Thyroid gland (tissue), 4 donors: ENCODE results near the gene PITPNC1. TPM values are rescaled to one million over a fixed set of nuclear protein-coding genes. Genes with fewer than 3 reads are reported as not detected.
"Not testable (repeated sequence)": the region's sequence is repeated elsewhere in the genome, so short reads cannot be mapped to it uniquely, and the experiment has no call there.

Experiments
- DNase-seq, 2 donors: peaks; one replicate each; pipeline ENCODE4 v3.0.0-alpha.2; 2019
- H3K27ac ChIP-seq, 3 donors: fragments of 200-600 bp; sonication (generic); 1 replicate in 2 of 3; 2 replicates in 1 of 3; pipeline ENCODE4 v1.5.1; 2016 to 2019; ENCODE audit warnings: mild to moderate bottlenecking in 1 of 3, moderate library complexity in 1 of 3
- H3K27me3 ChIP-seq: fragments of 200-600 bp; sonication (generic); one replicate; pipeline ENCODE4 v1.5.1; 2019
- H3K36me3 ChIP-seq, 2 donors: fragments of 200-600 bp; sonication (generic); one replicate each; pipeline ENCODE4 v1.5.1; 2016 to 2019
- H3K4me1 ChIP-seq, 2 donors: fragments of 200-600 bp; sonication (generic); one replicate each; pipeline ENCODE4 v1.5.1; 2017 to 2019
- H3K4me3 ChIP-seq, 3 donors: fragments of 200-600 bp; sonication (generic); replicated peaks in 1 of 3; 1 replicate in 2 of 3; 2 replicates in 1 of 3; pipeline ENCODE4 v1.5.1; 2016; ENCODE audit warnings: mild to moderate bottlenecking in 1 of 3
- H3K9me3 ChIP-seq: fragments of 200-600 bp; sonication (generic); one replicate; pipeline ENCODE4 v1.5.1; 2017
- CTCF ChIP-seq, 6 experiments: fragments of 200-600 bp in 3 of 6; fragments of 450-650 bp in 3 of 6; sonication (generic) in 3 of 6; IDR thresholded peaks; one replicate each; pipeline ENCODE4 v1.5.1; 2016 to 2019; ENCODE audit warnings: antibody characterized with exemption in 6 of 6, mild to moderate bottlenecking in 2 of 6, inconsistent platforms in 1 of 6, moderate library complexity in 1 of 6
- POLR2A ChIP-seq, 2 donors: fragments of 450-650 bp; IDR thresholded peaks; one replicate each; pipeline ENCODE4 v1.6.1; 2017; ENCODE audit warnings: antibody characterized with exemption in 2 of 2, mild to moderate bottlenecking in 2 of 2, moderate library complexity in 1 of 2
- WGBS, 2 donors: methylation state at CpG; one replicate each; pipeline ENCODE4 v1.1.5; 2017; 5-methylcytosine and 5-hydroxymethylcytosine counted together
- intact Hi-C: fragments of 100-400 bp; cut with DNase I; formaldehyde crosslinking; loops from one replicate; pipeline ENCODE4 v1.15.1; 2023
- total RNA-seq, 4 donors: library from RNA; depleted of rRNA; stranded (reverse); fragments of >200 nt; gene quantifications; one replicate each; pipeline ENCODE4 v1.2.3, GENCODE V29; 2016

PITPNC1 gene
- total RNA-seq, 4 donors from 2014 or later, result 3.6 to 14.2 (median 7.3) TPM

GRCh38 chr17:67644061-67644460 lies 267.0 kb downstream of the PITPNC1 start:
- TF ChIP-seq POLR2A (IDR thresholded peaks at IDR 0.05), result no peak
- no peak for TF ChIP-seq CTCF (IDR thresholded peaks at IDR 0.05)
- H3K27ac ChIP-seq, result no peak overlapping the region
- intact Hi-C loops, result no loop called here
- H3K4me3 ChIP-seq, result no peak overlapping the region
- WGBS, 2 donors, result 92 to 93% methylated on average over 5 of the region's 5 CpGs
- no peaks in the 10 kb centered on the region for H3K27me3 ChIP-seq
- no peaks in the 10 kb centered on the region for H3K36me3 ChIP-seq
- H3K4me1 ChIP-seq, result peaks cover 18 to 34% of the 10 kb centered on the region in 2 donors
- H3K9me3 ChIP-seq, result no peaks in the 10 kb centered on the region
- DNase-seq, result no peak

GRCh38 chr17:67645195-67645594 lies 268.1 kb downstream of the PITPNC1 start:
- H3K27me3 ChIP-seq, H3K4me3 ChIP-seq, DNase-seq, H3K9me3 ChIP-seq, H3K36me3 ChIP-seq, intact Hi-C loops, H3K27ac ChIP-seq: not testable (repeated sequence)
- WGBS, 2 donors, result 95 to 96% methylated on average over 8 of the region's 8 CpGs
- H3K4me1 ChIP-seq, result peaks cover 10 to 29% of the 10 kb centered on the region in 2 donors

- peaks cover 20 to 40% of the 10 kb centered on the region in 2 donors for H3K4me1 ChIP-seq
- intact Hi-C loops, result no loop called here
- H3K27me3 ChIP-seq, result no peaks in the 10 kb centered on the region
- no peak overlapping the region for H3K4me3 ChIP-seq
- no peaks in the 10 kb centered on the region for H3K9me3 ChIP-seq
- no peak for DNase-seq
- no peak overlapping the region for H3K27ac ChIP-seq
- WGBS, 2 donors, result 95 to 97% methylated on average over 6 of the region's 6 CpGs
- H3K36me3 ChIP-seq, result no peaks in the 10 kb centered on the region
- TF ChIP-seq CTCF (IDR thresholded peaks at IDR 0.05), result no peak
- no peak for TF ChIP-seq POLR2A (IDR thresholded peaks at IDR 0.05)
Measured at GRCh38 chr17:67646472-67646871, 269.4 kb downstream of the PITPNC1 start.

- TF ChIP-seq CTCF (IDR thresholded peaks at IDR 0.05), result no peak
- no peak for TF ChIP-seq POLR2A (IDR thresholded peaks at IDR 0.05)
- Histone ChIP-seq H3K9me3 (no peaks in the 10 kb centered on the region), H3K4me1 (peaks cover 20 to 42% of the 10 kb centered on the region in 2 donors), H3K36me3 (no peaks in the 10 kb centered on the region), H3K27me3 (no peaks in the 10 kb centered on the region), H3K27ac (peak overlapping the region in 1 of 3 donors; percentile 54), H3K4me3 (no peak overlapping the region)
- WGBS, 2 donors, result 69 to 73% methylated on average over 5 of the region's 5 CpGs
- intact Hi-C loops, result no loop called here
- DNase-seq, result peak in 1 of 2 donors; percentile 29
Measured at GRCh38 chr17:67647482-67647881, 270.4 kb downstream of the PITPNC1 start.

GRCh38 chr17:67648032-67648905 lies 271.2 kb downstream of the PITPNC1 start:
- Histone ChIP-seq H3K27me3 (no peaks in the 10 kb centered on the region), H3K27ac (peak overlapping the region in 2 of 3 donors; percentile 49 to 54), H3K4me3 (no peak overlapping the region), H3K36me3 (no peaks in the 10 kb centered on the region), H3K9me3 (no peaks in the 10 kb centered on the region), H3K4me1 (peaks cover 20 to 42% of the 10 kb centered on the region in 2 donors)
- WGBS, 2 donors, result 45 to 48% methylated on average over 6 of the region's 6 CpGs
- intact Hi-C loops, result no loop called here
- TF ChIP-seq POLR2A (IDR thresholded peaks at IDR 0.05) (no peak), CTCF (IDR thresholded peaks at IDR 0.05) (no peak)
- peak in 1 of 2 donors; percentile 31 for DNase-seq

GRCh38 chr17:67648906-67649295 lies 271.8 kb downstream of the PITPNC1 start:
- intact Hi-C loops, H3K27me3 ChIP-seq, H3K4me3 ChIP-seq, DNase-seq, H3K36me3 ChIP-seq, H3K9me3 ChIP-seq: not testable (repeated sequence)
- 90 to 98% methylated on average over 3 of the region's 3 CpGs for WGBS, 2 donors
- H3K27ac ChIP-seq, result peak overlapping the region in 2 of 3 donors; percentile 49 to 54
- peaks cover 20 to 42% of the 10 kb centered on the region in 2 donors for H3K4me1 ChIP-seq
